ENCODE results near the gene CPXM2.

CPXM2 gene

DNA sequence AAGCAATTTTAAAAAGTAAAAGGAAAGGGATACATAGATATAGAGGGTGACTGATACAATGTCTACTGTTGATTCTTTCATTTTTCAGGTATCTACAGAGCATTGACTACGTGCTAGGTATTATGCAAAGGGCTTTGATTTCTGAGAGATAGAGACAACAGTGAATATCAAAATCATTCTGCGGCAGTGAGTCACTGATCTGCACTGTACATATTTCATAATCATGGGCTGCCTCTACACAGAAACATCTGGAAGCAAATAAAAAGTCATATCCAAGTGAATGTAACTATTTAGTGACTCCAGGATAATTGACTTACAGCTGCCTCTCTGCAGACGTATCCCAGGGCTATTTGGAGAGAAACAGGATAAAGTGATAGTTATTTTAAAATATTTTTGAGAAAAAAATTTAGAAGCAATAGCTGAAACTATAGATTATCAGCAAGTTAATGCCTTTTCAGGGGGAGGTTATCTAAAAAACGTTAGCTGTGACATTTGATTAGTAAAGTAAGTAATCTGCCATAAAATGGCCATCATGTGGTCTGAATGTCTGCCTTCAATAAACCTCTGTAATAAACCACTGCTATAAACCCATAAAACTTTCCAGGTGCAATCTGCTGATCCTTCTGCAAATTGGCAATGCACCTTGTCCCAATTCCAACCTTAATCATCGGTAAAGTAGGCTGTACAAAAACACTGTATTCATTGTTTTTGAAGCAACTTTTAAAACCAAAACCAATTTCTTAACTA lies 43.7 kb downstream of the CPXM2 start:
- no peaks in the 10 kb centered on the region for H3K36me3 ChIP-seq (ENCODE audit: control insufficient read depth, insufficient read depth, low read length)
- peaks cover 4% of the 10 kb centered on the region for H3K9me3 ChIP-seq (ENCODE audit: control insufficient read depth, low read length)
- 89 to 100% methylated on average over 1 to 4 of the region's 5 CpGs for WGBS, 2 experiments (ENCODE audit: insufficient coverage in 2 of 2)
- H3K4me1 ChIP-seq (ENCODE audit: control insufficient read depth, insufficient read depth, low read length, poor library complexity, severe bottlenecking) = no peaks in the 10 kb centered on the region
- H3K4me3 ChIP-seq (ENCODE audit: extremely low read depth, insufficient read depth, low read length, poor library complexity, severe bottlenecking) = no peak overlapping the region
- no peak overlapping the region for H3K27ac ChIP-seq (ENCODE audit: low read depth, low read length, severe bottlenecking)

DNA sequence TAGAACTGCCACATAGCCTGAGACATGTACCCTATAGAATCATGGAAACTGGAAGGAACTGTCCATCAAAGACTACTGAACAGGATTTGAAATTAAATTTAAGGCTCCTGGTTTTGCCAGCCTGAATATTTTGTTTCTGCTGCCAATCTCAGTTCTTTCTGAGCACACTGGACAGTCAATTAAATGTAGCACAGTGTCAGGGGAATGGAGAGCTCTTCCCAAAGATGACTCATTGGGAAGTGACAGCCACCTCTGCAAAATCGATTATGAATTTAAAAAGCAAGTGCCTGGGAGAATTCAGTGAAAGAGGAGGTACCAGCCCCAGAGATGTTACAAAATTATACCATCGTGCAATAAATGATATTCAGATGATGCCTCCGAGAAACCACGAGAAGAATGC lies 47.8 kb downstream of the CPXM2 start:
- peaks cover 4% of the 10 kb centered on the region for H3K9me3 ChIP-seq (ENCODE audit: control insufficient read depth, low read length)
- WGBS, 2 experiments (ENCODE audit: insufficient coverage in 2 of 2) = 90 to 100% methylated on average over 1 to 3 of the region's 4 CpGs

DNA sequence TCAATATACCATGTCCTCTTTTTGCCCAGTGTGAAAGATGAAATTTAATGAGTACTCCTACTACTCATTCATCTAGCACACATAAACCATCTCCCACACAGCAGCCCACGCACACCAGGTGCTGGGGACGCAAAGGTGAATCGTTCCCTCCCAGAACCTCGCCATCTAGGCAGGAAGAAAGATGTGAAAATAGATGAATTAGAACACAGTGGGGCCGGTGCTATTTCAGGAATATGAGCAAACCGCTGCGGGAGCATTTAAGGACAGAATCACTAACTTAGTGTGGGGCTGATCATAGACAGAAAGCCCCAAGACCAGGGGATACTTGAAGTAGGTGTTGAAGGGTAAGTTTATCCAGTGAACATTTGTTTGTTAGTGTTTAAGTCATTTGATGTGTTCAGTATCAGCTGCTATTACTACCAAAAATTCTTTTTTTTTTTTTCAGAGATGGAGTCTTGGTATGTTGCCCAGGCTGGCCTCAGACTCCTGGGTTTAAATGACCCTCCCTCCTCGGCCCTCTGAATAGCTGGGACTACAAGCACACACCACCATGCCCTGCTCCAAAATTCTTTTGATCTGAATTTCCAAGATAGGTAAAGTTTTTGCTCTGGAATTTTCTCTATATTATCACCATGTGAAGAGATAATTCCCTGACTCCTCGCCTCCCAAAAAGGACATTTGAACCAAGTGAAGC lies 48.8 kb downstream of the CPXM2 start:
- WGBS, 2 experiments (ENCODE audit: insufficient coverage in 2 of 2) = 89 to 98% methylated on average over 3 to 4 of the region's 9 CpGs
- no peaks in the 10 kb centered on the region for H3K36me3 ChIP-seq (ENCODE audit: control insufficient read depth, insufficient read depth, low read length)
- peaks cover 4% of the 10 kb centered on the region for H3K9me3 ChIP-seq (ENCODE audit: control insufficient read depth, low read length)
- H3K4me3 ChIP-seq (ENCODE audit: extremely low read depth, insufficient read depth, low read length, poor library complexity, severe bottlenecking) = no peak overlapping the region
- no peaks in the 10 kb centered on the region for H3K4me1 ChIP-seq (ENCODE audit: control insufficient read depth, insufficient read depth, low read length, poor library complexity, severe bottlenecking)
- H3K27ac ChIP-seq (ENCODE audit: low read depth, low read length, severe bottlenecking) = no peak overlapping the region

More for the DNA sequence above, 47.8 kb downstream of the CPXM2 start:
- Histone ChIP-seq H3K4me3 (ENCODE audit: extremely low read depth, insufficient read depth, low read length, poor library complexity, severe bottlenecking) (no peak overlapping the region), H3K4me1 (ENCODE audit: control insufficient read depth, insufficient read depth, low read length, poor library complexity, severe bottlenecking) (no peaks in the 10 kb centered on the region), H3K36me3 (ENCODE audit: control insufficient read depth, insufficient read depth, low read length) (no peaks in the 10 kb centered on the region), H3K27ac (ENCODE audit: low read depth, low read length, severe bottlenecking) (no peak overlapping the region)

DNA sequence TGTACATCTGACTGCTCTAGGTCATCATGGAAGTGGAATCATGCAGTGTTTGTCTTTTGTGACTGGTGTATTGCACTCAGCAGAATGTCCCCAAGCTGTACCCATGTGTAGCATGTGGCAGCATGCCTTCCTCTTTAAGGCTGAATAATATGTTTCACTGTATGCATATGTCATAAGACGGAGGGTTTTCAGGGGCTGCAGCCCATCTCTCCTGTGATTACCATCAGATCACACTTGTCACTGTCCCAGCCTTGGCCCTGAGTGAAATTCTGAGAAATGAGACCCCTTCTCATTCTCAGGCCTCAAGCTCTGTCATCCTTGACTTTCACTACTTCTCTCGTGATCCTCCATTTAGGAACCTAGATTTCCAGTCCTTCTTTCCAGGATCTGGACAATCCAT lies 50.0 kb downstream of the CPXM2 start:
- H3K4me3 ChIP-seq (ENCODE audit: extremely low read depth, insufficient read depth, low read length, poor library complexity, severe bottlenecking) = no peak overlapping the region
- 80 to 84% methylated on average over 2 of the region's 2 CpGs for WGBS, 2 experiments (ENCODE audit: insufficient coverage in 2 of 2)
- H3K4me1 ChIP-seq (ENCODE audit: control insufficient read depth, insufficient read depth, low read length, poor library complexity, severe bottlenecking) = no peaks in the 10 kb centered on the region
- H3K27ac ChIP-seq (ENCODE audit: low read depth, low read length, severe bottlenecking) = no peak overlapping the region
- no peaks in the 10 kb centered on the region for H3K36me3 ChIP-seq (ENCODE audit: control insufficient read depth, insufficient read depth, low read length)
- H3K9me3 ChIP-seq (ENCODE audit: control insufficient read depth, low read length) = peaks cover 3% of the 10 kb centered on the region

DNA sequence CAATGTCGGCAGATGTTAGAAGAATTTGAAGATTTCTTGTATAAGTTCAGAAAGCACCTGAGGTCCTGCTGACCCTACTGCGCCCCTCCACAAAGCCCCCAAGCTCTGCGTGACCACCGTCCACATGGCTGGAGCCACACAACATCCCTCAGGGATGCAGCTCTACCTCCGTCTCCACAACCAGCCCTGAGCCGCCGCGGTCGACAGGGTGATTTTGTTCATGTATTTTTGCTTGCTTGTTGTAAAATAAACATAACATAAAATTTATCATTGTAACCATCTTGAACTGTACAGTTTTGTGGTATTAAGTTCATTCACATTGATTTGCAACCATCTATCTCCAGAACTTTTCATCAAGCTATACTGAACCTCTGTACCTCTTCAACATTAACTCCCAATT lies 50.5 kb downstream of the CPXM2 start:
- H3K36me3 ChIP-seq (ENCODE audit: control insufficient read depth, insufficient read depth, low read length) = no peaks in the 10 kb centered on the region
- no peak overlapping the region for H3K27ac ChIP-seq (ENCODE audit: low read depth, low read length, severe bottlenecking)
- H3K9me3 ChIP-seq (ENCODE audit: control insufficient read depth, low read length) = no peaks in the 10 kb centered on the region
- no peaks in the 10 kb centered on the region for H3K4me1 ChIP-seq (ENCODE audit: control insufficient read depth, insufficient read depth, low read length, poor library complexity, severe bottlenecking)
- WGBS, 2 experiments (ENCODE audit: insufficient coverage in 2 of 2) = 86 to 87% methylated on average over 2 to 4 of the region's 9 CpGs
- no peak overlapping the region for H3K4me3 ChIP-seq (ENCODE audit: extremely low read depth, insufficient read depth, low read length, poor library complexity, severe bottlenecking)

DNA sequence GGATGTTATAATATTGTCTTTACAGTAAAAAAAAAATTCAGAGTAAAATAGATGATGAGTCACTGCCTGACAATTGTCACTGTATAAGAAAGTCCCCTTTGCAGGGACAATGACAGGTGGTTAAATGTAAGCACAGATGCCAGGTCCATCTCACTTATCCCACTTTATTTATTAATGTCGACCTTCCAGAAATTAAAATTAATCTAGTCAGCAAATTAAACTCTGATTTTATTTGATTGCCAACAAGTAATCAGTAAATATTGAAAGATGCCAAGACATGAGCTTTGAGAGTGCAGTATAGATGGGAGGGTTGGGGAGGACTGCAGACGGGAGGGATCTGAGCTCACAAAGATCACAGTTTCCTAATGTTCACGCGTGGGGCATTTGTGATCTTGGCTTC lies 50.9 kb downstream of the CPXM2 start:
- Histone ChIP-seq H3K36me3 (ENCODE audit: control insufficient read depth, insufficient read depth, low read length) (no peaks in the 10 kb centered on the region), H3K4me1 (ENCODE audit: control insufficient read depth, insufficient read depth, low read length, poor library complexity, severe bottlenecking) (no peaks in the 10 kb centered on the region), H3K9me3 (ENCODE audit: control insufficient read depth, low read length) (no peaks in the 10 kb centered on the region), H3K27ac (ENCODE audit: low read depth, low read length, severe bottlenecking) (no peak overlapping the region), H3K4me3 (ENCODE audit: extremely low read depth, insufficient read depth, low read length, poor library complexity, severe bottlenecking) (no peak overlapping the region)
- WGBS, 2 experiments (ENCODE audit: insufficient coverage in 2 of 2) = 83 to 88% methylated on average over 3 of the region's 4 CpGs

DNA sequence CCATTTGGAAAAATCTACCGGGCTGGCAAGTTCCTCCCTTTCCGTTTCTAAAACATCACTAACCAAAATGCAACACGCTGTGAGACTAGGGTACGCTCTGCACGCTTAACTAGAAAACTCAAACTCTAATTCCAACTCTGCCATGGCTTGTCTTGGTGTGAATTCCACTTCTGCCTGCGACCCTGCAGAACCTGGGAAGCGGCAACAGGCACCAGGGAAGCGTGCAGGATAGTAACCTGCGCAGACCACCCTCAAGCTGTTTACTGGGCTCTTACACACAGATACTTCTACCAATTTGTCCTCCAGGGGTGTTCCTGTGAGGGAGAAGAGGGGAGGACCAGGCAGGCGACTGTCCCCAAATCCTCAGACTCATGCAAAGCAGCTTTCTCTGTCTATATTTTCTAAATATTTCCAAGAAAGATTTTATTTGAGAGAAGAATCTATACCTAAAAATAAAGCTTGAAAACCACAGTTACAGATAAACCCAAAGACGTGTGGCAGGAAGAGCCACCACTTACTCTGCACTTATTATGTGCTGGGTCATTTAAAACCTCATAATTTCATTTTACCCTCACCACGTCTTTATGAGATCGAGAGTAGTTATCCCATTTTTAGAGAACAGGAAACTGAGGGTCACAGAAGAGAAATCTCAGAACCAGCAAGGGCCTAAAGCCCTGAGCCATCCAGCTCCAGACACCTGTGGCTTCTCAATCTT lies 52.9 kb downstream of the CPXM2 start:
- H3K9me3 ChIP-seq (ENCODE audit: control insufficient read depth, low read length) = no peaks in the 10 kb centered on the region
- H3K4me1 ChIP-seq (ENCODE audit: control insufficient read depth, insufficient read depth, low read length, poor library complexity, severe bottlenecking) = no peaks in the 10 kb centered on the region
- no peaks in the 10 kb centered on the region for H3K36me3 ChIP-seq (ENCODE audit: control insufficient read depth, insufficient read depth, low read length)
- 91 to 94% methylated on average over 5 to 7 of the region's 13 CpGs for WGBS, 2 experiments (ENCODE audit: insufficient coverage in 2 of 2)
- H3K27ac ChIP-seq (ENCODE audit: low read depth, low read length, severe bottlenecking) = no peak overlapping the region
- no peak overlapping the region for H3K4me3 ChIP-seq (ENCODE audit: extremely low read depth, insufficient read depth, low read length, poor library complexity, severe bottlenecking)

DNA sequence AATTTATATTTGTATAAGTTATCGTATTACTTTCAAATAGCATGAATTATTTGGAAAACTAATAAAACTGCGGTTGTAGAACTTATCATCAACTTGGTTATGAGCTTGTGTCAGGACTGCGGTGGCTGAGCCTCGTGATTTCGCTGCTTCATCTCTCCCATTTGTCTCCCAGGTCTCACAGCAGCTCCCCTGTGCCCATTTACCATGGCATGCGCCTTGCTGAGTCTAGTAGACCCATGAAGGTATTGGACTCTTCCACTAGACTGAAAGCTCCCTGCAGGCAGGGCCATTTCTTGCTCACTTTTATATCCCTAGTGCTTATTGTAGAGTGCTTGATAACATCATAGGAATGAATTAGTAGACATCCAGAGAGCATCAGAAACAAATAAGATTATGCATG lies 53.9 kb downstream of the CPXM2 start:
- WGBS, 2 experiments (ENCODE audit: insufficient coverage in 2 of 2) = 100% methylated on average over 4 of the region's 6 CpGs
- Histone ChIP-seq H3K27ac (ENCODE audit: low read depth, low read length, severe bottlenecking) (no peak overlapping the region), H3K9me3 (ENCODE audit: control insufficient read depth, low read length) (no peaks in the 10 kb centered on the region), H3K4me3 (ENCODE audit: extremely low read depth, insufficient read depth, low read length, poor library complexity, severe bottlenecking) (no peak overlapping the region), H3K4me1 (ENCODE audit: control insufficient read depth, insufficient read depth, low read length, poor library complexity, severe bottlenecking) (no peaks in the 10 kb centered on the region), H3K36me3 (ENCODE audit: control insufficient read depth, insufficient read depth, low read length) (no peaks in the 10 kb centered on the region)

DNA sequence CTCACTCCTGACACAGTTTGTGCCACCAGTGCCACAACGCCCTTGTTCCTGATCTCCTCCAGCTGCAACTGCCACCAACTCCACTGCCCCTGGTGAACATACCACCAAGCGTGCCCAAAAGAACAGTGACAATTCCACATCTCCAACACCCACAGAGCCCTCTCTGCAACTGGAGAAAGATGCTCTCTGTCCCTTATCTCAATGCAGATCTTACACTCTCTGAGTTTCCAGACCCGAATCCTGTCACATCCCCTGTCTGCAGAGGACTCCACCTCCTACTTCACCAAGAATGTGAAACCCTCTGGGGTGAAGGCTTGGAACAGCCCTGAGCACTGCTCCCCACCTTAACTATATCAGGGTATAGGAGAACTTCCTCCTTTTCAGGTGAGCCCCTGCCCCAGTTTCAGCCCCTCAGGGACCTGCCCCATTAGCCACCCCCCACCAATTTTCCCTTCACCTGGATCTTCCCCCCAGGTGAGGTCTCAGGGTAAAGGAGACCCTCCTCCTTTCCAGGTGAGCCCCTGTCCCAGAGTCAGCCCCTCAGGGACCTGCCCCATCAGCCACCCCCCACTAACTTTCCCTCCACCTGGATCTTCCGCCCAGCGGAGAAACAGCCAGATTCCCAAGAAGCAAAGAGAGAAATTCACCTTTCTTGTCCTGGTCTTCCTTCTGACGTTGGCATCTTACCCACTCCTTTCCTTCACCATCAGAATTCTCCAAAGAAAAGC lies 55.0 kb downstream of the CPXM2 start:
- Histone ChIP-seq H3K9me3 (ENCODE audit: control insufficient read depth, low read length) (no peaks in the 10 kb centered on the region), H3K4me3 (ENCODE audit: extremely low read depth, insufficient read depth, low read length, poor library complexity, severe bottlenecking) (no peak overlapping the region), H3K27ac (ENCODE audit: low read depth, low read length, severe bottlenecking) (no peak overlapping the region), H3K36me3 (ENCODE audit: control insufficient read depth, insufficient read depth, low read length) (no peaks in the 10 kb centered on the region), H3K4me1 (ENCODE audit: control insufficient read depth, insufficient read depth, low read length, poor library complexity, severe bottlenecking) (no peaks in the 10 kb centered on the region)
- WGBS, 2 experiments (ENCODE audit: insufficient coverage in 2 of 2) = 74 to 77% methylated on average over 4 to 6 of the region's 6 CpGs

DNA sequence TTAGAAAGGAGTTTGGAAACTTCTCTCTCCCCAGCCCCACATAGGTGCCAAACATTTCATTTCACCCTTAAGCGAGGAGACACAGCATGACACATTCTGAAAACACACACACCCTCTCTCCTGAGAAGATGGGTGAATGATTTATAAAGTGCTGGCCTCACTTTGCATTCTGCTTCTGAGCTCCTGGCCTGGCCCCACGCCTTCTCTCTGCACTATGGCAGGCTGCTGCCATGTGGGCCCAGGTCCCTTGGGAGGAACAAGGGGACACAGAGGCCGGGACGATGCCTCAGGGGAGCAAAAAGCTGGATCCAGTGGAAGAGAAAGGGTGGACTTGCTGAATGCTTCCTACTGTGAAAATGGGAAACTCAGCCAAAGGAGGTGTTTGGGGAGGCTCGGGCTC lies 56.0 kb downstream of the CPXM2 start:
- no peaks in the 10 kb centered on the region for H3K4me1 ChIP-seq (ENCODE audit: control insufficient read depth, insufficient read depth, low read length, poor library complexity, severe bottlenecking)
- no peaks in the 10 kb centered on the region for H3K36me3 ChIP-seq (ENCODE audit: control insufficient read depth, insufficient read depth, low read length)
- H3K9me3 ChIP-seq (ENCODE audit: control insufficient read depth, low read length) = no peaks in the 10 kb centered on the region
- H3K27ac ChIP-seq (ENCODE audit: low read depth, low read length, severe bottlenecking) = no peak overlapping the region
- H3K4me3 ChIP-seq (ENCODE audit: extremely low read depth, insufficient read depth, low read length, poor library complexity, severe bottlenecking) = no peak overlapping the region
- WGBS, 2 experiments (ENCODE audit: insufficient coverage in 2 of 2) = 84 to 100% methylated on average over 2 to 4 of the region's 5 CpGs

All from mesodermal cell (in vitro differentiated cells).